GM18511 (cell line): Measurements from ENCODE around the gene CCNG2.

Source experiments
- ATAC-seq: cut with Tn5 transposase; IDR thresholded peaks from one replicate; pipeline ENCODE4 v1.9.1; 2021; ENCODE audit warnings: mild to moderate bottlenecking, moderate library complexity; ENCODE audit not compliant: unreplicated experiment

Gene CCNG2

GRCh38 chr4:77175201-77175611, 18.2 kb downstream of the CCNG2 start:
- no peak for ATAC-seq

- ATAC-seq: no peak
Observed at GRCh38 chr4:77176640-77177039, 19.6 kb downstream of the CCNG2 start.

GRCh38 chr4:77177199-77177598, 20.2 kb downstream of the CCNG2 start:
- ATAC-seq: no peak

GRCh38 chr4:77178560-77178959, 21.6 kb downstream of the CCNG2 start:
- ATAC-seq: no peak

- no peak for ATAC-seq
Observed at GRCh38 chr4:77179519-77179918, 22.5 kb downstream of the CCNG2 start.

- no peak for ATAC-seq
Observed at GRCh38 chr4:77181720-77182119, 24.7 kb downstream of the CCNG2 start.

GRCh38 chr4:77183777-77184420, 26.9 kb downstream of the CCNG2 start:
- ATAC-seq: no peak

GRCh38 chr4:77184974-77185373, 28.0 kb downstream of the CCNG2 start:
- no peak for ATAC-seq

- no peak for ATAC-seq
Observed at GRCh38 chr4:77185686-77186085, 28.7 kb downstream of the CCNG2 start.

- no peak for ATAC-seq
Observed at GRCh38 chr4:77187322-77187721, 30.3 kb downstream of the CCNG2 start.

- ATAC-seq: no peak
Observed at GRCh38 chr4:77188498-77189220, 31.7 kb downstream of the CCNG2 start.

GRCh38 chr4:77189412-77189811, 32.4 kb downstream of the CCNG2 start:
- ATAC-seq: no peak

- no peak for ATAC-seq
Observed at GRCh38 chr4:77190053-77190452, 33.0 kb downstream of the CCNG2 start.

GRCh38 chr4:77193046-77193445, 36.0 kb downstream of the CCNG2 start:
- no peak for ATAC-seq

GRCh38 chr4:77193511-77194102, 36.6 kb downstream of the CCNG2 start:
- peak; percentile 84 for ATAC-seq

GRCh38 chr4:77194366-77194765, 37.4 kb downstream of the CCNG2 start:
- no peak for ATAC-seq

GRCh38 chr4:77194989-77195388, 38.0 kb downstream of the CCNG2 start:
- ATAC-seq: no peak

- ATAC-seq: peak; percentile 53
Observed at GRCh38 chr4:77196866-77197265, 39.9 kb downstream of the CCNG2 start.

GRCh38 chr4:77197361-77197760, 40.4 kb downstream of the CCNG2 start:
- ATAC-seq: no peak

- ATAC-seq: no peak
Observed at GRCh38 chr4:77197831-77198230, 40.8 kb downstream of the CCNG2 start.

- no peak for ATAC-seq
Observed at GRCh38 chr4:77199276-77199675, 42.3 kb downstream of the CCNG2 start.

GRCh38 chr4:77199701-77200100, 42.7 kb downstream of the CCNG2 start:
- no peak for ATAC-seq
